SK-N-SH treated with all-trans-retinoic acid at 6 μM for 48 hours (cell line): Measurements from ENCODE around the gene SLC18A2.
A peak's percentile ranks its signal among the peaks of the same experiment; 100 is the strongest.

Experiments
- ATAC-seq: fragments of 200-7000 bp; cut with Tn5 transposase; 3 replicates; pipeline ENCODE4 v1.9.1; 2020; ENCODE audit warnings: mild to moderate bottlenecking, moderate library complexity
- ARNTL ChIP-seq: fragments of 450-650 bp; formaldehyde crosslinking; IDR thresholded peaks from 2 replicates; pipeline ENCODE4 v1.5.0; 2020; ENCODE audit warnings: low read depth, mild to moderate bottlenecking, moderate library complexity, borderline replicate concordance
- BACH2 ChIP-seq: fragments of 250-450 bp; sonication (Bioruptor Pico); IDR thresholded peaks from 2 replicates; pipeline ENCODE4 v1.9.0; 2021; ENCODE audit warnings: mild to moderate bottlenecking, borderline replicate concordance
- CSDC2 ChIP-seq: fragments of 250-450 bp; sonication (Bioruptor Pico); IDR thresholded peaks from 2 replicates; pipeline ENCODE4 v1.5.0; 2020; ENCODE audit warnings: mild to moderate bottlenecking, moderate library complexity
- CSRNP3 ChIP-seq: fragments of 250-450 bp; sonication (Bioruptor Pico); IDR thresholded peaks from 2 replicates; pipeline ENCODE4 v1.5.1; 2021; ENCODE audit warnings: mild to moderate bottlenecking, moderate library complexity
- ESRRG ChIP-seq: fragments of 250-450 bp; sonication (Bioruptor Pico); IDR thresholded peaks from 2 replicates; pipeline ENCODE4 v1.6.1; 2021; ENCODE audit warnings: mild to moderate bottlenecking
- OSR1 ChIP-seq: fragments of 250-450 bp; sonication (Bioruptor Pico); IDR thresholded peaks from 2 replicates; pipeline ENCODE4 v1.8.0; 2022; ENCODE audit warnings: moderate library complexity, mild to moderate bottlenecking, inconsistent platforms
- PATZ1 ChIP-seq: fragments of 250-450 bp; sonication (Bioruptor Pico); IDR thresholded peaks from 2 replicates; pipeline ENCODE4 v1.8.0; 2020; ENCODE audit warnings: mild to moderate bottlenecking, moderate library complexity, borderline replicate concordance
- POU6F1 ChIP-seq: fragments of 250-450 bp; sonication (Bioruptor Pico); IDR thresholded peaks from 2 replicates; pipeline ENCODE4 v1.8.0; 2021; ENCODE audit warnings: low read depth, mild to moderate bottlenecking, moderate library complexity, borderline replicate concordance
- PPARA ChIP-seq: fragments of 250-450 bp; sonication (Bioruptor Pico); IDR thresholded peaks from 2 replicates; pipeline ENCODE4 v1.5.0; 2020; ENCODE audit warnings: mild to moderate bottlenecking, borderline replicate concordance
- RARB ChIP-seq: fragments of 250-450 bp; sonication (Bioruptor Pico); IDR thresholded peaks from 2 replicates; pipeline ENCODE4 v1.8.0; 2021; ENCODE audit warnings: mild to moderate bottlenecking, moderate library complexity
- SNAI2 ChIP-seq: fragments of 250-450 bp; sonication (Bioruptor Pico); IDR thresholded peaks from 2 replicates; pipeline ENCODE4 v1.5.0; 2020; ENCODE audit warnings: mild to moderate bottlenecking, moderate library complexity
- TCF4 ChIP-seq: fragments of 250-450 bp; sonication (Bioruptor Pico); IDR thresholded peaks from 2 replicates; pipeline ENCODE4 v1.8.0; 2021; ENCODE audit warnings: mild to moderate bottlenecking, moderate library complexity, borderline replicate concordance
- TOX ChIP-seq: fragments of 250-450 bp; sonication (Bioruptor Pico); IDR thresholded peaks from 2 replicates; pipeline ENCODE4 v1.8.0; 2021; ENCODE audit warnings: mild to moderate bottlenecking, moderate library complexity, borderline replicate concordance
- ZC3H10 ChIP-seq: fragments of 250-450 bp; sonication (Bioruptor Pico); IDR thresholded peaks from 2 replicates; pipeline ENCODE4 v1.5.1; 2021; ENCODE audit warnings: mild to moderate bottlenecking, moderate library complexity
- ZFP3 ChIP-seq: fragments of 250-450 bp; sonication (Bioruptor Pico); IDR thresholded peaks from 2 replicates; pipeline ENCODE4 v1.5.0; 2020; ENCODE audit warnings: mild to moderate bottlenecking, moderate library complexity
- ZFP30 ChIP-seq: fragments of 450-650 bp; formaldehyde crosslinking; IDR thresholded peaks from 2 replicates; pipeline ENCODE4 v1.5.0; 2022; ENCODE audit warnings: mild to moderate bottlenecking, moderate library complexity
- ZNF565 ChIP-seq: fragments of 450-650 bp; formaldehyde crosslinking; conservative IDR thresholded peaks from 2 replicates; pipeline ENCODE4 v1.5.0; 2020; ENCODE audit warnings: low read depth, mild to moderate bottlenecking, moderate library complexity
- ZNF70 ChIP-seq: fragments of 450-650 bp; formaldehyde crosslinking; IDR thresholded peaks from 2 replicates; pipeline ENCODE4 v1.5.0; 2020; ENCODE audit warnings: mild to moderate bottlenecking, moderate library complexity
- ZNF8 ChIP-seq: fragments of 450-650 bp; formaldehyde crosslinking; IDR thresholded peaks from 2 replicates; pipeline ENCODE4 v1.5.0; 2020; ENCODE audit warnings: mild to moderate bottlenecking, moderate library complexity
- TF ChIP-seq, protein P1 (sequence below): fragments of 250-450 bp; sonication (Bioruptor Pico); IDR thresholded peaks from 2 replicates; pipeline ENCODE4 v1.5.0; 2020; ENCODE audit warnings: mild to moderate bottlenecking, moderate library complexity
- TF ChIP-seq, protein P2 (sequence below): fragments of 250-450 bp; sonication (Bioruptor Pico); IDR thresholded peaks from 2 replicates; pipeline ENCODE4 v1.5.1; 2020; ENCODE audit warnings: low read depth, mild to moderate bottlenecking, moderate library complexity

The SLC18A2 gene

GRCh38 chr10:117216028-117216427 is 24.9 kb upstream of the SLC18A2 start:
- ATAC-seq, result no peak
- TF ChIP-seq POU6F1 (CRISPR knock-in tag), result no peak
- no peak for TF ChIP-seq BACH2 (CRISPR knock-in tag)
- TF ChIP-seq ZNF70 (CRISPR knock-in tag), result no peak
- TF ChIP-seq ESRRG (CRISPR knock-in tag), result no peak
- no peak for TF ChIP-seq PATZ1
- no peak for TF ChIP-seq ARNTL
- TF ChIP-seq TOX, result no peak
- no peak for TF ChIP-seq TCF4
- no peak for TF ChIP-seq ZNF8 (CRISPR knock-in tag)
- TF ChIP-seq ZNF565 (CRISPR knock-in tag), result no peak
- TF ChIP-seq ZC3H10 (CRISPR knock-in tag), result no peak
- no peak for TF ChIP-seq ZFP3

- peak; percentile 93 for ATAC-seq
These were observed 24.2 kb upstream of the SLC18A2 start for GRCh38 chr10:117216611-117217195.

More at GRCh38 chr10:117216611-117217195, 24.2 kb upstream of the SLC18A2 start:
- no peak for TF ChIP-seq RARB (CRISPR knock-in tag)
- TF ChIP-seq ARNTL, result no peak
- TF ChIP-seq PPARA (CRISPR knock-in tag), result no peak
- no peak for TF ChIP-seq ZFP30 (CRISPR knock-in tag)
- TF ChIP-seq, protein P1, sequence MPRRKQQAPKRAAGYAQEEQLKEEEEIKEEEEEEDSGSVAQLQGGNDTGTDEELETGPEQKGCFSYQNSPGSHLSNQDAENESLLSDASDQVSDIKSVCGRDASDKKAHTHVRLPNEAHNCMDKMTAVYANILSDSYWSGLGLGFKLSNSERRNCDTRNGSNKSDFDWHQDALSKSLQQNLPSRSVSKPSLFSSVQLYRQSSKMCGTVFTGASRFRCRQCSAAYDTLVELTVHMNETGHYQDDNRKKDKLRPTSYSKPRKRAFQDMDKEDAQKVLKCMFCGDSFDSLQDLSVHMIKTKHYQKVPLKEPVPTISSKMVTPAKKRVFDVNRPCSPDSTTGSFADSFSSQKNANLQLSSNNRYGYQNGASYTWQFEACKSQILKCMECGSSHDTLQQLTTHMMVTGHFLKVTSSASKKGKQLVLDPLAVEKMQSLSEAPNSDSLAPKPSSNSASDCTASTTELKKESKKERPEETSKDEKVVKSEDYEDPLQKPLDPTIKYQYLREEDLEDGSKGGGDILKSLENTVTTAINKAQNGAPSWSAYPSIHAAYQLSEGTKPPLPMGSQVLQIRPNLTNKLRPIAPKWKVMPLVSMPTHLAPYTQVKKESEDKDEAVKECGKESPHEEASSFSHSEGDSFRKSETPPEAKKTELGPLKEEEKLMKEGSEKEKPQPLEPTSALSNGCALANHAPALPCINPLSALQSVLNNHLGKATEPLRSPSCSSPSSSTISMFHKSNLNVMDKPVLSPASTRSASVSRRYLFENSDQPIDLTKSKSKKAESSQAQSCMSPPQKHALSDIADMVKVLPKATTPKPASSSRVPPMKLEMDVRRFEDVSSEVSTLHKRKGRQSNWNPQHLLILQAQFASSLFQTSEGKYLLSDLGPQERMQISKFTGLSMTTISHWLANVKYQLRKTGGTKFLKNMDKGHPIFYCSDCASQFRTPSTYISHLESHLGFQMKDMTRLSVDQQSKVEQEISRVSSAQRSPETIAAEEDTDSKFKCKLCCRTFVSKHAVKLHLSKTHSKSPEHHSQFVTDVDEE (CRISPR knock-in tag), result no peak
- no peak for TF ChIP-seq ZNF8 (CRISPR knock-in tag)
- TF ChIP-seq POU6F1 (CRISPR knock-in tag), result no peak
- no peak for TF ChIP-seq ZNF70 (CRISPR knock-in tag)
- no peak for TF ChIP-seq CSRNP3
- TF ChIP-seq TOX, result no peak
- no peak for TF ChIP-seq OSR1
- TF ChIP-seq SNAI2, result no peak
- TF ChIP-seq ESRRG (CRISPR knock-in tag), result no peak
- TF ChIP-seq, protein P2, sequence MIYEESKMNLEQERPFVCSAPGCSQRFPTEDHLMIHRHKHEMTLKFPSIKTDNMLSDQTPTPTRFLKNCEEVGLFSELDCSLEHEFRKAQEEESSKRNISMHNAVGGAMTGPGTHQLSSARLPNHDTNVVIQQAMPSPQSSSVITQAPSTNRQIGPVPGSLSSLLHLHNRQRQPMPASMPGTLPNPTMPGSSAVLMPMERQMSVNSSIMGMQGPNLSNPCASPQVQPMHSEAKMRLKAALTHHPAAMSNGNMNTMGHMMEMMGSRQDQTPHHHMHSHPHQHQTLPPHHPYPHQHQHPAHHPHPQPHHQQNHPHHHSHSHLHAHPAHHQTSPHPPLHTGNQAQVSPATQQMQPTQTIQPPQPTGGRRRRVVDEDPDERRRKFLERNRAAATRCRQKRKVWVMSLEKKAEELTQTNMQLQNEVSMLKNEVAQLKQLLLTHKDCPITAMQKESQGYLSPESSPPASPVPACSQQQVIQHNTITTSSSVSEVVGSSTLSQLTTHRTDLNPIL, result no peak
- TF ChIP-seq CSDC2, result no peak
- no peak for TF ChIP-seq TCF4
- TF ChIP-seq, all 23 proteins: peak for 0
